ENCODE results near the gene ELMOD1.

Gene ELMOD1

GRCh38 chr11:107583629-107584195 lies 7.2 kb upstream of the ELMOD1 start:
- DNase-seq (ENCODE audit: low read depth in 2 of 2), result no peak

DNA sequence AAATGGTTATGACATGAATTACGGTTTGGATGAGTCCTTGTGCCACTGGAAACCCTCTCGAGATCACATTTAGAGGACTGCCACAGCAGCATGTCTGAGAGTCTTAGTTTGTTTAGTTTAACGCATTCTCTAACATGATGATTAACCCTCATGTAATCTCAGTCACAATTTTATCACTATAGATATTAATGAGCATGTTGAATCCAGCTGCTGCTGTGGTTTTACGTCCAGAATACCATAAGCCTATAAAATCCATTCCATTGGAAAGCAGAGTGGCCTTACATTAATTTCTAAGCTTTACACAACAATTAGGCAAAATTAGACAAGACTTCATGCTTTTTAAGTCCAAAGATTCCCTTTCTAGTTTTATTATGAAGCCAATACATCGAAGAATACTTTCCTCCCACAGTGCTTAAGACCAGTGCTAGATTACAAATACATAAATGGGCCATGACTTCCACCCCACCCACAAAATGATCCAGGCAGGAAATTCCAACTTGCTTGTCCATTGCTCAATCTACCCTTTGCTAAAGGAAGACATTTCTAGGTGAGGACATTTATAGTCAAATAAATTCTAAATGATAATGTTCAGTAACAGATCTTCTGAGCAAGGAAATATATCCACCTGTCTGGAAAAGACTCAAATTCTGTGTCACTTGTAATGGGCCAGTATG lies 3.5 kb upstream of the ELMOD1 start:
- peak; percentile 73 to 80 for DNase-seq (ENCODE audit: low read depth in 2 of 2)

GRCh38 chr11:107591378-107592230 lies 657 bp downstream of the ELMOD1 start:
- DNase-seq (ENCODE audit: low read depth in 2 of 2), result no peak

DNA sequence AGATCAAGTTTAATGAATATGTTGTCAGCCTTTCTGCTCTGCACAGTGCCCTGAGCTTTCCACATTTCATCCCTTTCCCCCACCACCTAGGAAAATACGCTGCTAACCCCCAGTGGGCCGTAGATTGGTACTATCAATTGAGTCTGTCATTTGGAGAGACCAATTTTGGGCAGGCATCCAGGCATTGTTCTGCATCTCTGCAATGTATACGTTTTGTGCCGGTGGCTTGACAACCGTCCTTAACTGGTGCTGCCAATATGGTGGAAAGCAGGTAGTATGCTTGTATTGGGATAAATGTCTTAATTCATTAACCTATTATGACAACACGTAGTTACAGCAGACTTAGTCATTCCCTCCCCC lies 1.3 kb downstream of the ELMOD1 start:
- DNase-seq (ENCODE audit: low read depth in 2 of 2), result no peak

DNA sequence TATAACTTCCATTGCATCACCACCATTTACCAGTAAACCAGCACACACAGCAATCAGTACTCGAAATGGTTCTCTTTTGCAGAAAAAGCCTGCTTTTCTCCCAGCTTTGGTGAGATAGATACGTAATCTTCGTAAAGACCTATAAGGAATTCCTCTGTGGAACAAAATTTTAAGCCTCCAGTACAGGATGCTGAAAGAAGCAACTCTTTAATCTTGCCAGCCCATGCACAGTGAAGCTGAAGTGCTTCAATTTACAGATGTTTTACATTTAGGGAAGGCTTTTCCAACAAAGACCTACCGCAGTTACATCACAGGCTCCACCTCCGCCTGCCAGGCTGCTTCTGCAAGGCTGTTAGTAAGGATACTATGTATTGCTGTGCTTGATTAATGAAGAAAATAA lies 1.9 kb downstream of the ELMOD1 start:
- DNase-seq (ENCODE audit: low read depth in 2 of 2), result peak; percentile 16 to 29

GRCh38 chr11:107593951-107594350 lies 3.0 kb downstream of the ELMOD1 start:
- no peak for DNase-seq (ENCODE audit: low read depth in 2 of 2)

- no peak for DNase-seq (ENCODE audit: low read depth in 2 of 2)
These were observed 3.8 kb downstream of the ELMOD1 start for GRCh38 chr11:107594736-107595135.

- no peak for DNase-seq (ENCODE audit: low read depth in 2 of 2)
These were observed 7.5 kb downstream of the ELMOD1 start for GRCh38 chr11:107598225-107599139.

GRCh38 chr11:107605061-107606006 lies 14.4 kb downstream of the ELMOD1 start:
- DNase-seq (ENCODE audit: low read depth in 2 of 2), result no peak

GRCh38 chr11:107606141-107606540 lies 15.2 kb downstream of the ELMOD1 start:
- no peak for DNase-seq (ENCODE audit: low read depth in 2 of 2)

DNA sequence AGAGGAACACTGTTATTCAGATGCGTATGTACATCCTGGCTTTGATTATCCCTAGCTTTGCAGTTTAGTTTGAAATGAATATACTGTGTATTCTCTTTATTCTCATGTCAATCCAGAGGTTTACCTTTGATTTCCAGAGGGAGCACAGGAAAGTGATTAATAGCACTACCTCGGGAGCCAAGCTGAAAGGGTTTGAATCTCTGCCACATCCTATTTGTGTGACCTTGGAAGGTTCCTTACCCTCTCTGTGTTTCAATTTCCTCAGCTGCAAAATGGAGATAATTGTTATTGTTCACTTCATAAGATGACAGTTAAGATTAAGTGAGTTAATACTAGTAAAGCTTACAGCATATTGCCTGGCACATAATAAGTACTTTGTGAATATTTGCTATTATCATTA lies 17.9 kb downstream of the ELMOD1 start:
- no peak for DNase-seq (ENCODE audit: low read depth in 2 of 2)

GRCh38 chr11:107609400-107610218 lies 18.7 kb downstream of the ELMOD1 start:
- DNase-seq (ENCODE audit: low read depth in 2 of 2), result no peak

DNA sequence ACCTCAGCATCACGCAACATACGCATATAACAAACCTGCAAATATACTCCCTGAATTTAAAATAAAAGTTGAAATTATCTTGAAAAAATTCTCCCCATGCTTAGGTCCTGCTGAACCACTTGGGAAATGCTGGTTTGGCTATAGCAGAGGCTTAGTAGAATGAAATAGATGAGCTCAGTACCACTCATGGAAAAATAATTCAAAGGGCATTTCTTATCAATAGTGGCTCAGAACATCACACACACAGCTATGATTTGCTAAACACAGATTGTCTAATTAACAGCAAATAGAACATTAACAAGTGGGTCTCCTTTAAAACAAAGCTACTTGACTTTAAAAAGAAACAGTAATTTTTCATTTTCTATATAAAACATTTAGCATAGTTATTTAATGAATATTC lies 21.5 kb downstream of the ELMOD1 start:
- DNase-seq (ENCODE audit: low read depth in 2 of 2), result no peak

DNA sequence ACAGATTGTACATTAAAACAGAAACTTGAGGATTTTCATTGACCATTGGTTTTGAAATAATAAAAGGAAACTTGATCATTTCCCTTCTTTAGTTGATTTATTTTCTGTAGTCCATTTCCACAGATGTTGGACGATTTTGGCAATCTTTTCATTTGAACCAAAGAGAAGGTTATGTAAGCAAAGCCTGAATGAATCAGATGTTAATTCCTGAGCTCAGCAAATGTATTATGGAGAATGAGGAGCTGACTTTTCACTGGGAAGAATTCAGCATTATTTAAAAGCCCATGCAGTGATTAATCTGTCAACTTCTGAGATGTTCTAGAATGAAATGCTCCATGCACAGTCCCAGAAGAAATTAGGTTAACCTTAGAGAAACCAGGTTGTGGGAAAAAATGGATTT lies 29.0 kb downstream of the ELMOD1 start:
- DNase-seq (ENCODE audit: low read depth in 2 of 2), result no peak

- DNase-seq (ENCODE audit: low read depth in 2 of 2), result no peak
These were observed 30.1 kb downstream of the ELMOD1 start for GRCh38 chr11:107621081-107621480.

DNA sequence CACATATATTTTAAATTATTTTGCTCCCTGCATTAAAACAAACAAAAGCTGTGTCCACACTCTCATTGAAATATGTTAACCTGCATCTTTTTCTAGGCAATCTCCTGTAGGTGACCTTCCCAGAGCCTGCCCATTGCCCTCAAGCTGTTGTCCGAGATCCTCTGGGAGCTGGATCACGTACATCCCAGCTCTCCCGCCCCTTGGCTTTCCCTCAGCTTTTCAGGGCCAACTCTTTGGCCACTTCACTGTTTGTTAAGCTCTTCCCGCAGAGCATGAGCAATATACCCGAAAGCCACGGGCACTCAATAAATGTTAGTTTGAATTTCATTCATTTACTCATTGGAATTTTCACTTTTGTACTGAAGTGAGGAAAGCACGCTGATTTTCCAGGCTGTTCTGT lies 32.2 kb downstream of the ELMOD1 start:
- DNase-seq (ENCODE audit: low read depth in 2 of 2), result no peak

DNA sequence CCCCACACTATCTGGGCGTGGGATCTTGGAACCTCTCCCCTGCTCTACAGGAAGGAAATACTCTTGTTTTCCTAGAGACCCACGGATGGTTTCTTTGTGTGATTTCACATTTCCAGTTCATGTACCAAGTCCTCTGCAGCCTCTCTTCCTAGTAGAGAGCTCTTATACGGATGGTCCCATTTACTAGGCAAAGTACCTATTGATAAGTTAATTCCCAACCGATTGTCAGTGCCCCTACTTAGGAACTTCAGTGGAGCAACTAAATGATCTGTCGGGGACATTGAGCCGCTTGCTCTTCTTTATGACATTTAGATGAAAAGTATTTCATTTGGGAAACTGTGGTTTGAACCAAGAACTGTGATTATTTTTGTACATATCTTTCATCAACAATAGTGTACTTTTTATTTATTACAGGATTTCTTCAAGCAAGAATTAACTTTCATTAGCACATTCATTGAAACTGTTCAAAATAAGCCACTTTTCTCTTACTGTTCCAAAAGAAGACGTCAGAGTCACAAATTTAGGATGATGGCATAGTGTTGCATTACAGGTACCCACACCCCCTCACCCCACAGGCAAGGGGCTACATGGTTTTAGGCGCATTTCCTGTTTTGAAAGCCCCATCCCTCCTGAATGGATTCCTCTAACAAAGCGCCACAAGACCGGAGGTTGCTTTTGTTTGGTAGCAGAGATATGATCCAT lies 34.2 kb downstream of the ELMOD1 start:
- DNase-seq (ENCODE audit: low read depth in 2 of 2), result no peak

DNA sequence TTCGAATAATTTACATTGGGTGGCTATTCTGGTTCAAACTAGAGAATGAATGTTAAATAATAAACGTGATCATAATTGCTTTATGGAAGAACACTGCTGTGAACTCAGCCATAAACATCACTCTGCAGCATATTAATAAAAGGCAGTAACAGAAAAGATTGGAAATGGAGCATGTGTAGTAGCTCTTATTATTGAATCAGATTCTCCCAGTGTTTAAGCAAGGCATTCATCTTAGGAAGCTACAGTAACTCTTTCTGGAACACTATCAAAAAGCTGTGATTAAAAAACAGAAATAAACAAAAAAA lies 34.7 kb downstream of the ELMOD1 start:
- DNase-seq (ENCODE audit: low read depth in 2 of 2), result no peak

DNA sequence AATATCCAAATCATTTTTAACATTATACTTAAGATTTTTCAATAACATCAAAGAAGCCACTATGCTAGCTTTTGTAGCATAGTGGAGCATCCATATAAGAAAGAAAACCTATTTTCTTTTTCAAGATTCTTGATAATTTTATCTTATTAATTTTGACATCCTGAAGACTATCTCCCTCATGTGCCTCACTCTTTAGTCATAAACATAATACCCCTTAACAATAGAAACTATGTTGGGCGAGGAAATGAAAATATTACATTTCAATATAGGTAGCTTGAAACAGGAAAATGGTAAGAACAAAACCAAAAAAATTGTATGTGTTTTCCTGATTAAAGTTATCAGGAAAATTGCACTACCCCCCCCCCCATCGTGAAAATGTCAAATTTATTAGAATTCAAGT lies 40.1 kb downstream of the ELMOD1 start:
- DNase-seq (ENCODE audit: low read depth in 2 of 2), result no peak

DNA sequence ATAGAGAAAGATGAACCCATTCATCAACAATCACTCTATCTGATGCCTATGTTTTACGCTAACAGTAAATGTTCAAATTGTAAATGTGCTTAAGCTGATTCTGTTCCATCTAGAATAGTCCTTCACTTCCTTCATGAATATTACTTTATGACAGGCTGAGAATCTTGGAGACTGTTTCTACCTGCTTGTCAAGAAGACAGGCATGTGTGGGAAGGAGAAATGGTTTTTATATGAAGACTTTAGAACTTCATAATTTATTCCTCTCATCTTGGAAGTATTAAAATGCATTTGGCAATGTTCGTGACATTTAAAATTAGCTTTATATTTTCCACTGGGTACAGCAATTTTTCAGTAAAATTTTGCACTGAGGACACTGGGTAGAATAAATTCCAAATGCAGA lies 41.0 kb downstream of the ELMOD1 start:
- no peak for DNase-seq (ENCODE audit: low read depth in 2 of 2)

All from fibroblast of skin of left quadriceps (primary cell).